HEK293 (cell line): ENCODE measurements around the gene HRK.

ENCODE experiments used
- BCL11B ChIP-seq: fragments of 450-650 bp; formaldehyde crosslinking; IDR thresholded peaks from 2 replicates; pipeline ENCODE4 v1.5.1; 2016; ENCODE audit warnings: low read depth, missing biosample characterization, missing genetic modification characterization
- HOXD13 ChIP-seq: sonication (generic); formaldehyde crosslinking; IDR thresholded peaks from 2 replicates; pipeline ENCODE4 v1.8.0; 2022; ENCODE audit warnings: missing genetic modification reagents, borderline replicate concordance
- KLF16 ChIP-seq: fragments of 450-650 bp; formaldehyde crosslinking; IDR thresholded peaks from 2 replicates; pipeline ENCODE4 v1.5.1; 2017; ENCODE audit warnings: missing biosample characterization, missing genetic modification characterization
- PRDM1 ChIP-seq: fragments of 450-650 bp; formaldehyde crosslinking; IDR thresholded peaks from 2 replicates; pipeline ENCODE4; 2016; ENCODE audit warnings: missing biosample characterization, missing genetic modification characterization
- SCRT2 ChIP-seq: fragments of 450-650 bp; formaldehyde crosslinking; IDR thresholded peaks from 2 replicates; pipeline ENCODE4 v1.5.1; 2016; ENCODE audit warnings: missing biosample characterization, missing genetic modification characterization
- SP7 ChIP-seq: fragments of 450-650 bp; formaldehyde crosslinking; IDR thresholded peaks from 2 replicates; pipeline ENCODE4 v1.5.1; 2016; ENCODE audit warnings: missing biosample characterization, missing genetic modification characterization
- TCF7L2 ChIP-seq: IDR thresholded peaks from 2 replicates; pipeline ENCODE4 v1.6.1; 2011; ENCODE audit warnings: low read depth, mild to moderate bottlenecking, inconsistent platforms, low read length, moderate library complexity, borderline replicate concordance
- ZFHX2 ChIP-seq: fragments of 450-650 bp; formaldehyde crosslinking; conservative IDR thresholded peaks from 2 replicates; pipeline ENCODE4 v1.5.1; 2016; ENCODE audit warnings: missing biosample characterization, missing genetic modification characterization
- ZFP3 ChIP-seq: fragments of 450-650 bp; formaldehyde crosslinking; IDR thresholded peaks from 2 replicates; pipeline ENCODE4 v1.5.1; 2016; ENCODE audit warnings: low read depth, missing biosample characterization, missing genetic modification characterization
- ZNF132 ChIP-seq: fragments of 450-650 bp; formaldehyde crosslinking; IDR thresholded peaks from 2 replicates; pipeline ENCODE4 v1.5.1; 2017; ENCODE audit warnings: missing biosample characterization, missing genetic modification characterization, borderline replicate concordance
- ZNF248 ChIP-seq: fragments of 450-650 bp; formaldehyde crosslinking; IDR thresholded peaks from 2 replicates; pipeline ENCODE4 v1.5.1; 2017; ENCODE audit warnings: missing biosample characterization, missing genetic modification characterization
- ZNF341 ChIP-seq: fragments of 450-650 bp; formaldehyde crosslinking; IDR thresholded peaks from 2 replicates; pipeline ENCODE4; 2016; ENCODE audit warnings: low read depth, missing biosample characterization, missing genetic modification characterization
- ZNF394 ChIP-seq: fragments of 450-650 bp; formaldehyde crosslinking; IDR thresholded peaks from 2 replicates; pipeline ENCODE4 v1.5.1; 2016; ENCODE audit warnings: missing biosample characterization, missing genetic modification characterization, mild to moderate bottlenecking, moderate library complexity, borderline replicate concordance
- ZNF610 ChIP-seq: fragments of 450-650 bp; formaldehyde crosslinking; IDR thresholded peaks from 2 replicates; pipeline ENCODE4 v1.5.1; 2016; ENCODE audit warnings: missing biosample characterization, missing genetic modification characterization, borderline replicate concordance
- ZNF624 ChIP-seq: fragments of 450-650 bp; formaldehyde crosslinking; IDR thresholded peaks from 2 replicates; pipeline ENCODE4 v1.5.1; 2017; ENCODE audit warnings: missing biosample characterization, missing genetic modification characterization
- ZNF76 ChIP-seq: fragments of 450-650 bp; formaldehyde crosslinking; IDR thresholded peaks from 2 replicates; pipeline ENCODE4; 2016; ENCODE audit warnings: low read depth, missing biosample characterization, missing genetic modification characterization, borderline replicate concordance
- ZNF776 ChIP-seq: fragments of 450-650 bp; formaldehyde crosslinking; IDR thresholded peaks from 2 replicates; pipeline ENCODE4 v1.5.0; 2017; ENCODE audit warnings: missing biosample characterization, missing genetic modification characterization, borderline replicate concordance
- ZNF792 ChIP-seq: fragments of 450-650 bp; formaldehyde crosslinking; IDR thresholded peaks from 2 replicates; pipeline ENCODE4 v1.5.1; 2016; ENCODE audit warnings: missing biosample characterization, missing genetic modification characterization
- ZNF837 ChIP-seq: fragments of 450-650 bp; formaldehyde crosslinking; IDR thresholded peaks from 2 replicates; pipeline ENCODE4 v1.5.1; 2016; ENCODE audit warnings: missing biosample characterization, missing genetic modification characterization
- TF ChIP-seq, protein P1 (sequence below): fragments of 450-650 bp; formaldehyde crosslinking; IDR thresholded peaks from 2 replicates; pipeline ENCODE4 v1.5.1; 2016; ENCODE audit warnings: missing biosample characterization, missing genetic modification characterization
- TF ChIP-seq, protein P2 (sequence below): fragments of 450-650 bp; formaldehyde crosslinking; IDR thresholded peaks from 2 replicates; pipeline ENCODE4 v1.5.1; 2016; ENCODE audit warnings: missing biosample characterization, missing genetic modification characterization
- TF ChIP-seq, protein P3 (sequence below): fragments of 450-650 bp; formaldehyde crosslinking; IDR thresholded peaks from 2 replicates; pipeline ENCODE4 v1.5.1; 2016; ENCODE audit warnings: missing biosample characterization, missing genetic modification characterization, low read depth
- TF ChIP-seq, protein P4 (sequence below): fragments of 450-650 bp; formaldehyde crosslinking; IDR thresholded peaks from 2 replicates; pipeline ENCODE4; 2016; ENCODE audit warnings: missing biosample characterization, missing genetic modification characterization
- TF ChIP-seq, protein P5 (sequence below): fragments of 450-650 bp; formaldehyde crosslinking; IDR thresholded peaks from 2 replicates; pipeline ENCODE4 v1.5.1; 2017; ENCODE audit warnings: missing biosample characterization, missing genetic modification characterization
- TF ChIP-seq, protein P6 (sequence below): fragments of 450-650 bp; formaldehyde crosslinking; IDR thresholded peaks from 2 replicates; pipeline ENCODE4 v1.5.1; 2017; ENCODE audit warnings: missing biosample characterization, missing genetic modification characterization
- TF ChIP-seq, protein P7 (sequence below): fragments of 450-650 bp; formaldehyde crosslinking; IDR thresholded peaks from 2 replicates; pipeline ENCODE4 v1.5.0; 2017; ENCODE audit warnings: missing biosample characterization, missing genetic modification characterization, borderline replicate concordance
- TF ChIP-seq, protein P8 (sequence below): fragments of 450-650 bp; formaldehyde crosslinking; IDR thresholded peaks from 2 replicates; pipeline ENCODE4 v1.5.1; 2016; ENCODE audit warnings: missing biosample characterization, missing genetic modification characterization

HRK gene

DNA sequence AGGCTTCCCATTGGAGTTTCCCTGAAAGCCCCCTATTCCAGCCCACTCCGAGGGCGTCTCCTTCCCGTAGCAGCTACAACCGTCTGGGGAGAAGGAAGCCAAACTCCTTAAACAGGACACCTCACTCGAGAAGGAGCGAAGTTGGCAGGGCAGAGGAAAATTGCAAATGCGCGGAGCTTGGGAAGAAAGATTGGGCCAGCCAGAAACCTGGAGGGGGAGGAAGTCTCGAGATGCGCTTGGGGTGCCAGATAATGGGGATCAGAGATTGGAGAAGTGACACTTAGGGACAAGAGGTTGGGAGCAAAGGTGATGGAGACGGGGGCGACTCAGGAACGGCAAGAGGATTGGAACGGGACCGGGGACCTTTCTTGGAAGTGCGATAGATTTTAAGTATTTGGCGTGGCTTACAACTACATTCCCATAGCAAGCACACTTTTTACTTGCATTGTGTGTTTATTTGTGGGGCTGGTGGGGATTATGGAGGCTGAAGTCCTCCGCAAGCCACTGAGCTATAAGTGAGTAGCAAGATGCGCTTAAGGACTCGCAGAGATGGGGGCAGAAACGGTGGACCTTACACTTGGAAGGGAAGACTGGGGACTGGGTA, 926 bp downstream of the HRK start (continued):
- no peak for TF ChIP-seq ZNF837
- TF ChIP-seq, protein P1, sequence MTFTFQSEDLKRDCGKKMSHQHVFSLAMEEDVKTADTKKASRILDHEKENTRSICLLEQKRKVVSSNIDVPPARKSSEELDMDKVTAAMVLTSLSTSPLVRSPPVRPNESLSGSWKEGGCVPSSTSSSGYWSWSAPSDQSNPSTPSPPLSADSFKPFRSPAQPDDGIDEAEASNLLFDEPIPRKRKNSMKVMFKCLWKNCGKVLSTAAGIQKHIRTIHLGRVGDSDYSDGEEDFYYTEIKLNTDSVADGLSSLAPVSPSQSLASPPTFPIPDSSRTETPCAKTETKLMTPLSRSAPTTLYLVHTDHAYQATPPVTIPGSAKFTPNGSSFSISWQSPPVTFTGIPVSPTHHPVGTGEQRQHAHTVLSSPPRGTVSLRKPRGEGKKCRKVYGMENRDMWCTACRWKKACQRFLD = no peak
- no peak for TF ChIP-seq ZNF76 (tag by site-specific recombination)
- no peak for TF ChIP-seq ZFHX2 (tag by site-specific recombination)
- TF ChIP-seq ZNF132 (tag by site-specific recombination) = no peak
- TF ChIP-seq PRDM1 (tag by site-specific recombination) = no peak
- TF ChIP-seq, protein P2, sequence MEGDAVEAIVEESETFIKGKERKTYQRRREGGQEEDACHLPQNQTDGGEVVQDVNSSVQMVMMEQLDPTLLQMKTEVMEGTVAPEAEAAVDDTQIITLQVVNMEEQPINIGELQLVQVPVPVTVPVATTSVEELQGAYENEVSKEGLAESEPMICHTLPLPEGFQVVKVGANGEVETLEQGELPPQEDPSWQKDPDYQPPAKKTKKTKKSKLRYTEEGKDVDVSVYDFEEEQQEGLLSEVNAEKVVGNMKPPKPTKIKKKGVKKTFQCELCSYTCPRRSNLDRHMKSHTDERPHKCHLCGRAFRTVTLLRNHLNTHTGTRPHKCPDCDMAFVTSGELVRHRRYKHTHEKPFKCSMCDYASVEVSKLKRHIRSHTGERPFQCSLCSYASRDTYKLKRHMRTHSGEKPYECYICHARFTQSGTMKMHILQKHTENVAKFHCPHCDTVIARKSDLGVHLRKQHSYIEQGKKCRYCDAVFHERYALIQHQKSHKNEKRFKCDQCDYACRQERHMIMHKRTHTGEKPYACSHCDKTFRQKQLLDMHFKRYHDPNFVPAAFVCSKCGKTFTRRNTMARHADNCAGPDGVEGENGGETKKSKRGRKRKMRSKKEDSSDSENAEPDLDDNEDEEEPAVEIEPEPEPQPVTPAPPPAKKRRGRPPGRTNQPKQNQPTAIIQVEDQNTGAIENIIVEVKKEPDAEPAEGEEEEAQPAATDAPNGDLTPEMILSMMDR (tag by site-specific recombination) = no peak
- TF ChIP-seq, protein P3, sequence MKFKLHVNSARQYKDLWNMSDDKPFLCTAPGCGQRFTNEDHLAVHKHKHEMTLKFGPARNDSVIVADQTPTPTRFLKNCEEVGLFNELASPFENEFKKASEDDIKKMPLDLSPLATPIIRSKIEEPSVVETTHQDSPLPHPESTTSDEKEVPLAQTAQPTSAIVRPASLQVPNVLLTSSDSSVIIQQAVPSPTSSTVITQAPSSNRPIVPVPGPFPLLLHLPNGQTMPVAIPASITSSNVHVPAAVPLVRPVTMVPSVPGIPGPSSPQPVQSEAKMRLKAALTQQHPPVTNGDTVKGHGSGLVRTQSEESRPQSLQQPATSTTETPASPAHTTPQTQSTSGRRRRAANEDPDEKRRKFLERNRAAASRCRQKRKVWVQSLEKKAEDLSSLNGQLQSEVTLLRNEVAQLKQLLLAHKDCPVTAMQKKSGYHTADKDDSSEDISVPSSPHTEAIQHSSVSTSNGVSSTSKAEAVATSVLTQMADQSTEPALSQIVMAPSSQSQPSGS (tag by site-specific recombination) = no peak
- TF ChIP-seq SP7 (tag by site-specific recombination) = peak; percentile 42; the same call in 1 of the 2 replicates
- TF ChIP-seq, protein P4, sequence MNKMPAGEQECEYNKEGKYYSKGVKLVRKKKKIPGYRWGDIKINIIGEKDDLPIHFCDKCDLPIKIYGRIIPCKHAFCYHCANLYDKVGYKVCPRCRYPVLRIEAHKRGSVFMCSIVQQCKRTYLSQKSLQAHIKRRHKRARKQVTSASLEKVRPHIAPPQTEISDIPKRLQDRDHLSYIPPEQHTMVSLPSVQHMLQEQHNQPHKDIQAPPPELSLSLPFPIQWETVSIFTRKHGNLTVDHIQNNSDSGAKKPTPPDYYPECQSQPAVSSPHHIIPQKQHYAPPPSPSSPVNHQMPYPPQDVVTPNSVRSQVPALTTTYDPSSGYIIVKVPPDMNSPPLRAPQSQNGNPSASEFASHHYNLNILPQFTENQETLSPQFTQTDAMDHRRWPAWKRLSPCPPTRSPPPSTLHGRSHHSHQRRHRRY (tag by site-specific recombination) = 0 out of 2 replicates have a peak, but pooled peaks have one; percentile 14
- TF ChIP-seq, protein P5, sequence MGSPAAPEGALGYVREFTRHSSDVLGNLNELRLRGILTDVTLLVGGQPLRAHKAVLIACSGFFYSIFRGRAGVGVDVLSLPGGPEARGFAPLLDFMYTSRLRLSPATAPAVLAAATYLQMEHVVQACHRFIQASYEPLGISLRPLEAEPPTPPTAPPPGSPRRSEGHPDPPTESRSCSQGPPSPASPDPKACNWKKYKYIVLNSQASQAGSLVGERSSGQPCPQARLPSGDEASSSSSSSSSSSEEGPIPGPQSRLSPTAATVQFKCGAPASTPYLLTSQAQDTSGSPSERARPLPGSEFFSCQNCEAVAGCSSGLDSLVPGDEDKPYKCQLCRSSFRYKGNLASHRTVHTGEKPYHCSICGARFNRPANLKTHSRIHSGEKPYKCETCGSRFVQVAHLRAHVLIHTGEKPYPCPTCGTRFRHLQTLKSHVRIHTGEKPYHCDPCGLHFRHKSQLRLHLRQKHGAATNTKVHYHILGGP (tag by site-specific recombination) = no peak
- no peak for TF ChIP-seq ZNF776 (tag by site-specific recombination)
- TF ChIP-seq ZNF394 (tag by site-specific recombination) = no peak
- peak; percentile 86 for TF ChIP-seq ZNF341 (tag by site-specific recombination)
- TF ChIP-seq, protein P6, sequence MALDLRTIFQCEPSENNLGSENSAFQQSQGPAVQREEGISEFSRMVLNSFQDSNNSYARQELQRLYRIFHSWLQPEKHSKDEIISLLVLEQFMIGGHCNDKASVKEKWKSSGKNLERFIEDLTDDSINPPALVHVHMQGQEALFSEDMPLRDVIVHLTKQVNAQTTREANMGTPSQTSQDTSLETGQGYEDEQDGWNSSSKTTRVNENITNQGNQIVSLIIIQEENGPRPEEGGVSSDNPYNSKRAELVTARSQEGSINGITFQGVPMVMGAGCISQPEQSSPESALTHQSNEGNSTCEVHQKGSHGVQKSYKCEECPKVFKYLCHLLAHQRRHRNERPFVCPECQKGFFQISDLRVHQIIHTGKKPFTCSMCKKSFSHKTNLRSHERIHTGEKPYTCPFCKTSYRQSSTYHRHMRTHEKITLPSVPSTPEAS (tag by site-specific recombination) = no peak
- TF ChIP-seq, protein P7, sequence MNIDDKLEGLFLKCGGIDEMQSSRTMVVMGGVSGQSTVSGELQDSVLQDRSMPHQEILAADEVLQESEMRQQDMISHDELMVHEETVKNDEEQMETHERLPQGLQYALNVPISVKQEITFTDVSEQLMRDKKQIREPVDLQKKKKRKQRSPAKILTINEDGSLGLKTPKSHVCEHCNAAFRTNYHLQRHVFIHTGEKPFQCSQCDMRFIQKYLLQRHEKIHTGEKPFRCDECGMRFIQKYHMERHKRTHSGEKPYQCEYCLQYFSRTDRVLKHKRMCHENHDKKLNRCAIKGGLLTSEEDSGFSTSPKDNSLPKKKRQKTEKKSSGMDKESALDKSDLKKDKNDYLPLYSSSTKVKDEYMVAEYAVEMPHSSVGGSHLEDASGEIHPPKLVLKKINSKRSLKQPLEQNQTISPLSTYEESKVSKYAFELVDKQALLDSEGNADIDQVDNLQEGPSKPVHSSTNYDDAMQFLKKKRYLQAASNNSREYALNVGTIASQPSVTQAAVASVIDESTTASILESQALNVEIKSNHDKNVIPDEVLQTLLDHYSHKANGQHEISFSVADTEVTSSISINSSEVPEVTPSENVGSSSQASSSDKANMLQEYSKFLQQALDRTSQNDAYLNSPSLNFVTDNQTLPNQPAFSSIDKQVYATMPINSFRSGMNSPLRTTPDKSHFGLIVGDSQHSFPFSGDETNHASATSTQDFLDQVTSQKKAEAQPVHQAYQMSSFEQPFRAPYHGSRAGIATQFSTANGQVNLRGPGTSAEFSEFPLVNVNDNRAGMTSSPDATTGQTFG = no peak
- no peak for TF ChIP-seq ZNF248 (tag by site-specific recombination)
- TF ChIP-seq HOXD13 (CRISPR knock-in tag) = no peak
- TF ChIP-seq, protein P8, sequence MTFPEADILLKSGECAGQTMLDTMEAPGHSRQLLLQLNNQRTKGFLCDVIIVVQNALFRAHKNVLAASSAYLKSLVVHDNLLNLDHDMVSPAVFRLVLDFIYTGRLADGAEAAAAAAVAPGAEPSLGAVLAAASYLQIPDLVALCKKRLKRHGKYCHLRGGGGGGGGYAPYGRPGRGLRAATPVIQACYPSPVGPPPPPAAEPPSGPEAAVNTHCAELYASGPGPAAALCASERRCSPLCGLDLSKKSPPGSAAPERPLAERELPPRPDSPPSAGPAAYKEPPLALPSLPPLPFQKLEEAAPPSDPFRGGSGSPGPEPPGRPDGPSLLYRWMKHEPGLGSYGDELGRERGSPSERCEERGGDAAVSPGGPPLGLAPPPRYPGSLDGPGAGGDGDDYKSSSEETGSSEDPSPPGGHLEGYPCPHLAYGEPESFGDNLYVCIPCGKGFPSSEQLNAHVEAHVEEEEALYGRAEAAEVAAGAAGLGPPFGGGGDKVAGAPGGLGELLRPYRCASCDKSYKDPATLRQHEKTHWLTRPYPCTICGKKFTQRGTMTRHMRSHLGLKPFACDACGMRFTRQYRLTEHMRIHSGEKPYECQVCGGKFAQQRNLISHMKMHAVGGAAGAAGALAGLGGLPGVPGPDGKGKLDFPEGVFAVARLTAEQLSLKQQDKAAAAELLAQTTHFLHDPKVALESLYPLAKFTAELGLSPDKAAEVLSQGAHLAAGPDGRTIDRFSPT (tag by site-specific recombination) = no peak
- TF ChIP-seq TCF7L2 = no peak
- no peak for TF ChIP-seq ZNF624
- TF ChIP-seq ZNF610 (tag by site-specific recombination) = no peak
- TF ChIP-seq ZFP3 (tag by site-specific recombination) = no peak
- no peak for TF ChIP-seq SCRT2 (tag by site-specific recombination)
- no peak for TF ChIP-seq KLF16 (tag by site-specific recombination)
- no peak for TF ChIP-seq BCL11B
- no peak for TF ChIP-seq ZNF792 (tag by site-specific recombination)
